Measurements from ENCODE around the gene CCL14.
"Not testable (repeated sequence)": the region's sequence is repeated elsewhere in the genome, so short reads cannot be mapped to it uniquely, and the experiment has no call there.

The CCL14 gene

DNA sequence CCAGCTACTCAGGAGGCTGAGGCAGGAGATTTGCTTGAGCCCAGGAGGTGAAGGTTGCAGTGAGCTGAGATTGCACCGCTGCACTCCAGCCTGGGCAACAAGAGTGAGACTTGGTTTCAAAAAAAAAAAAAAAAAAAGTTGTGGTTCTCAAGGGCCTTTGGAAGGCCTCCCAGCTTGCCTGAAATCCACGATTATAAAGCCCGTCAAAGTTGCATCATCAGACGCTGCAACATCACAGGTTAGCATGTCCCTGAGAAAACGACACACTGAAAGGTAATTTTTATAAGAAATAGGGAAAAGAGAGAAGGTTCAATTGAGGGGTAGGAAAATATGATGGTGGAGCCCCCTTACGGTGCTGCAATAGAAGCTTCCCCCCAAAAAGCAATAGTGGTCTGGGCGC lies 38.4 kb downstream of the CCL14 start:
- DNase-seq (ENCODE audit: low read depth) = no peak
- no peak for TF ChIP-seq CTCF (IDR thresholded peaks at IDR 0.05; ENCODE audit: control insufficient read depth, extremely low read depth, insufficient read depth)
- H3K4me3 ChIP-seq (ENCODE audit: low read depth, low read length) = no peak overlapping the region

DNA sequence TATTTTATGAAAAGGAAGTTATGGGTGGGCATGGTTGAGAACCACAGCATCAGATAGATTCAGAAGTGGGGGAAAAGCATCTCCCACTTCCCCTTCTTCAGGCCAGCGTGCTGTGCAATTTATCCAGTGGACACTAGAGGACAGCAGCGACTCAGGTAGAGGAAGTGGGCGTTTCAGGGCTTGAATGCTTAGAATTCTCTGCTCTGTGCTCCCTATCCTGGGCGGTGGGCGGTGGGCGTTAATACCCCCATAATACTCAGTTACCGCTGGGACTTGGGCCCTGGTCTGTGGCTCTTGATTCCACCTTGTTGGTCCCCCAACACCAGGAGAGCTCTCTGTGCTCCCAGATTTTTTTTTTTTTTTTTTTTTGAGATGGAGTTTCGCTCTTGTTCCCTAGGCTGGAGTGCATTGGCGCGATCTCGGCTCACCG lies 39.4 kb downstream of the CCL14 start:
- H3K4me3 ChIP-seq (ENCODE audit: low read depth, low read length) = peak overlapping the region; percentile 40
- DNase-seq (ENCODE audit: low read depth) = peak; percentile 6
- peak; percentile 94 for TF ChIP-seq CTCF (IDR thresholded peaks at IDR 0.05; ENCODE audit: control insufficient read depth, extremely low read depth, insufficient read depth)

GRCh38 chr17:35944151-35944550 lies 42.4 kb downstream of the CCL14 start:
- DNase-seq (ENCODE audit: low read depth) = no peak
- no peak overlapping the region for H3K4me3 ChIP-seq (ENCODE audit: low read depth, low read length)
- no peak for TF ChIP-seq CTCF (IDR thresholded peaks at IDR 0.05; ENCODE audit: control insufficient read depth, extremely low read depth, insufficient read depth)

GRCh38 chr17:35943537-35943936 lies 43.0 kb downstream of the CCL14 start, which contains the start of gene LYZL6:
Gene LYZL6, minus strand, starts transcription at chr17:35943713. Its CDS starts 4,357 bp downstream, at chr17:35939356.
- no peak within 1 kb of the TSS for H3K4me3 ChIP-seq (ENCODE audit: low read depth, low read length)
- no peak for DNase-seq (ENCODE audit: low read depth)
- TF ChIP-seq CTCF (IDR thresholded peaks at IDR 0.05; ENCODE audit: control insufficient read depth, extremely low read depth, insufficient read depth) = no peak

- H3K4me3 ChIP-seq (ENCODE audit: low read depth, low read length) = no peak overlapping the region
- no peak for TF ChIP-seq CTCF (IDR thresholded peaks at IDR 0.05; ENCODE audit: control insufficient read depth, extremely low read depth, insufficient read depth)
- no peak for DNase-seq (ENCODE audit: low read depth)
Observed at GRCh38 chr17:35942588-35943186, 43.8 kb downstream of the CCL14 start.

DNA sequence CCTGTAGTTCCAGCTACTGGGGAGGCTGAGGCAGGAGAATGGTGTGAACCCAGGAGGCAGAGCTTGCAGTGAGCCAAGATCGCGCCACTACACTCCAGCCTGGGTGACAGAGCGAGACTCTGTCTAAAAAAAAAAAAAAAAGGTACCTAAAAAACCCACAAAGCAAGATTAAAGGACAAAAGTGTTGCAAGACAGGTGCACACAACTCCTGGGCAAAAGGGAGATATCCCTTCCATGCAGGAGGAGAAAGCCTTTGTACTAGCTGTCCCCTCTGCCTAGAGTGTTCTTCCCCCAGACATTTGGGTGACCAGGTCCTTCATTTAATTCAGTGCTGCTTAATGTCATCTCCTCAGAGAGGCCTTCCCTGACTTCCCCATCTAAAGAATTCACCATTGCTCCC lies 48.0 kb downstream of the CCL14 start:
- H3K4me3 ChIP-seq (ENCODE audit: low read depth, low read length); DNase-seq (ENCODE audit: low read depth): not testable (repeated sequence)

DNA sequence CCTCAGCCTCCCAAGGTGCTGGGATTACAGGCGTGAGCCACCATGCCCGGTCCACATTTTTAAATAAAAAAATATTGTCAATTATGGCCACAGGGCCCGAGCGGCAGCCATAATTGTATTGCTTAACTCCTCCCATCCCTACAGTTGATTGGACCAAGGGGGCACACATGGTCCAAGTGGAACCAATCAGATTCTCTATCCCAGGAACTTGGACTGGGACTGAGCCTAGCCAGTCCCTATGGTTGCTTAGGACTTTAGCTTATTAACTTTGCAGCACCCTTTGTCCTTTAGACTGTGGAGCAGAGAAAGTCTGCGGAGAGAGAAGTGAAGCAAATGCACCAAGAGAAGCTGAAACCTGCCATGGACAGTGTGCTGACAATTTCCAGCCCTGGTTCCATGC lies 50.5 kb downstream of the CCL14 start:
- DNase-seq (ENCODE audit: low read depth) = no peak
- H3K4me3 ChIP-seq (ENCODE audit: low read depth, low read length) = no peak overlapping the region
- TF ChIP-seq CTCF (IDR thresholded peaks at IDR 0.05; ENCODE audit: control insufficient read depth, extremely low read depth, insufficient read depth) = no peak

Data from LNCaP clone FGC (cell line).